ENCODE data around the gene FPGS. TPM values are rescaled to one million over a fixed set of nuclear protein-coding genes. Genes with fewer than 3 reads are reported as not detected.

The FPGS gene
- total and polyA plus RNA-seq, 2 donors (not counting 1 experiment from before 2014, with no cell fraction given), result 103 to 136 TPM

- no peak overlapping the region for H3K9ac ChIP-seq (ENCODE audit: low read length)
- no peak overlapping the region for H3K4me3 ChIP-seq (ENCODE audit: control extremely low read depth in 1 of 5, extremely low read depth in 1 of 5, insufficient read depth in 1 of 5, low read depth in 2 of 5, low read length in 4 of 5)
- CTCF ChIA-PET, result interaction anchor here (0.7 to 3.7 kb wide), 3 partner anchors 9 to 213 kb away, joined by 5 to 19 read pairs (median 9); partner anchors contain the start of gene TOR2A
- H3K4me3 Mint-ChIP-seq, result no peak overlapping the region
- no peaks in the 10 kb centered on the region for H3K27me3 ChIP-seq (replicated peaks in 1 of 4; ENCODE audit: control extremely low read depth in 1 of 4, control insufficient read depth in 3 of 4, insufficient read depth in 4 of 4, low read length in 3 of 4)
- H3K27ac ChIP-seq (ENCODE audit: low read length in 2 of 2), result peak overlapping the region in 1 of 2 donors; percentile 90
- no peak for TF ChIP-seq CTCF (IDR thresholded peaks at IDR 0.05)
- TF ChIP-seq EZH2 (IDR thresholded peaks at IDR 0.05; ENCODE audit: borderline replicate concordance, insufficient read depth, low read depth, low read length, poor library complexity, severe bottlenecking), result no peak
- H3K4me2 ChIP-seq (replicated peaks; ENCODE audit: low read depth, low read length, poor library complexity, severe bottlenecking), result no peak overlapping the region
- no peaks in the 10 kb centered on the region for H3K9me3 ChIP-seq (ENCODE audit: control extremely low read depth in 1 of 3, control insufficient read depth in 2 of 3, insufficient read depth in 1 of 3, low read length in 2 of 3)
- DNase-seq, result no peak
- H3K79me2 ChIP-seq (ENCODE audit: control insufficient read depth, insufficient read depth, low read length), result no peaks in the 10 kb centered on the region
- H4K20me1 ChIP-seq (ENCODE audit: control insufficient read depth, insufficient read depth, low read length, poor library complexity, severe bottlenecking), result no peaks in the 10 kb centered on the region
- peaks cover 56% of the 10 kb centered on the region for H3K4me1 Mint-ChIP-seq
- intact Hi-C loops (cut with micrococcal nuclease), result no loop called here
- no peaks in the 10 kb centered on the region for H3K9me3 Mint-ChIP-seq (ENCODE audit: insufficient read depth)
- no peaks in the 10 kb centered on the region for H3K36me3 ChIP-seq (replicated peaks in 1 of 2; ENCODE audit: control extremely low read depth in 1 of 2, control insufficient read depth in 1 of 2, extremely low read depth in 1 of 2, insufficient read depth in 2 of 2, low read length in 1 of 2)
- POLR2A ChIA-PET, result interaction anchor here (1.0 kb wide), 1 partner anchor 76 kb away, joined by 8 read pairs; no protein-coding TSS in a partner anchor
- ATAC-seq (ENCODE audit: low read depth), result no peak
- no peak overlapping the region for H2AFZ ChIP-seq (ENCODE audit: insufficient read depth, low read depth, low read length, poor library complexity, severe bottlenecking)
- H3K27ac Mint-ChIP-seq, result peak overlapping the region; percentile 99
- WGBS (ENCODE audit: insufficient coverage), result 97% methylated on average over 10 of the region's 11 CpGs
- H3K4me1 ChIP-seq (ENCODE audit: control insufficient read depth in 2 of 2, insufficient read depth in 2 of 2, low read length in 2 of 2), result peaks cover 59 to 81% of the 10 kb centered on the region in 2 donors
- no peaks in the 10 kb centered on the region for H3K27me3 Mint-ChIP-seq
These were observed 58.1 kb downstream of the FPGS start for GRCh38 chr9:127860779-127861178.

All from B cell (primary cell).